Measurements from ENCODE around the gene NUDT17.
A peak's percentile ranks its signal among the peaks of the same experiment; 100 is the strongest.

The NUDT17 gene

GRCh38 chr1:145859491-145860023, 14.1 kb downstream of the NUDT17 start:
- no peak for TF ChIP-seq EZH2phosphoT487 (conservative IDR thresholded peaks at IDR 0.05; ENCODE audit: low read length)
- no peak for TF ChIP-seq CTCF (IDR thresholded peaks at IDR 0.05; ENCODE audit: insufficient read depth, low read length, poor library complexity, severe bottlenecking)
- peak overlapping the region; percentile 59 for H3K9ac ChIP-seq (ENCODE audit: low read length)
- H4K20me1 ChIP-seq (ENCODE audit: low read depth, low read length) = no peaks in the 10 kb centered on the region
- no peaks in the 10 kb centered on the region for H3K9me2 ChIP-seq (replicated peaks; ENCODE audit: insufficient read depth, low read length)
- 0 out of 2 replicates have a peak, but pooled peaks cover 5% of the 10 kb centered on the region for H3F3A ChIP-seq (ENCODE audit: insufficient read depth)
- peak overlapping the region; percentile 75 for H3K4me3 ChIP-seq (ENCODE audit: insufficient read depth, low read length, poor library complexity, severe bottlenecking)
- H3K27me3 ChIP-seq (ENCODE audit: low read length) = no peaks in the 10 kb centered on the region
- peak overlapping the region; percentile 61 for H3K4me2 ChIP-seq (ENCODE audit: low read depth, low read length, poor library complexity, severe bottlenecking)
- peak overlapping the region; percentile 10 for H3K27ac ChIP-seq (ENCODE audit: low read depth, low read length)
- no peaks in the 10 kb centered on the region for H3K36me3 ChIP-seq (ENCODE audit: low read length)
- peak overlapping the region; percentile 89 for H2AFZ ChIP-seq (ENCODE audit: low read depth, low read length, severe bottlenecking)
- no peaks in the 10 kb centered on the region for H3K9me3 ChIP-seq (ENCODE audit: insufficient read depth, low read length)
- no peaks in the 10 kb centered on the region for H3K79me2 ChIP-seq (ENCODE audit: insufficient read depth, low read length)

GRCh38 chr1:145863282-145864018, 18.0 kb downstream of the NUDT17 start:
- H4K20me1 ChIP-seq (ENCODE audit: low read depth, low read length) = no peaks in the 10 kb centered on the region
- H3K79me2 ChIP-seq (ENCODE audit: insufficient read depth, low read length) = no peaks in the 10 kb centered on the region
- H3K36me3 ChIP-seq (ENCODE audit: low read length) = no peaks in the 10 kb centered on the region
- no peaks in the 10 kb centered on the region for H3K27me3 ChIP-seq (ENCODE audit: low read length)
- H3K9me2 ChIP-seq (replicated peaks; ENCODE audit: insufficient read depth, low read length) = no peaks in the 10 kb centered on the region
- no peak overlapping the region for H3K4me2 ChIP-seq (ENCODE audit: low read depth, low read length, poor library complexity, severe bottlenecking)
- H3K9ac ChIP-seq (ENCODE audit: low read length) = no peak overlapping the region
- H3K4me3 ChIP-seq (ENCODE audit: insufficient read depth, low read length, poor library complexity, severe bottlenecking) = no peak overlapping the region
- no peak overlapping the region for H3K27ac ChIP-seq (ENCODE audit: low read depth, low read length)
- TF ChIP-seq CTCF (IDR thresholded peaks at IDR 0.05; ENCODE audit: insufficient read depth, low read length, poor library complexity, severe bottlenecking) (no peak), EZH2phosphoT487 (conservative IDR thresholded peaks at IDR 0.05; ENCODE audit: low read length) (no peak)
- H3F3A ChIP-seq (ENCODE audit: insufficient read depth) = 0 out of 2 replicates have a peak, but pooled peaks cover 5% of the 10 kb centered on the region
- no peak overlapping the region for H2AFZ ChIP-seq (ENCODE audit: low read depth, low read length, severe bottlenecking)
- no peaks in the 10 kb centered on the region for H3K9me3 ChIP-seq (ENCODE audit: insufficient read depth, low read length)

- Histone ChIP-seq H3K27ac (ENCODE audit: low read depth, low read length) (no peak overlapping the region), H3K9me2 (replicated peaks; ENCODE audit: insufficient read depth, low read length) (no peaks in the 10 kb centered on the region), H3K27me3 (ENCODE audit: low read length) (no peaks in the 10 kb centered on the region), H3K4me3 (ENCODE audit: insufficient read depth, low read length, poor library complexity, severe bottlenecking) (no peak overlapping the region), H3K9me3 (ENCODE audit: insufficient read depth, low read length) (no peaks in the 10 kb centered on the region), H3K4me2 (ENCODE audit: low read depth, low read length, poor library complexity, severe bottlenecking) (no peak overlapping the region), H3F3A (ENCODE audit: insufficient read depth) (no peaks in the 10 kb centered on the region), H3K79me2 (ENCODE audit: insufficient read depth, low read length) (no peaks in the 10 kb centered on the region), H2AFZ (ENCODE audit: low read depth, low read length, severe bottlenecking) (no peak overlapping the region), H3K9ac (ENCODE audit: low read length) (no peak overlapping the region), H4K20me1 (ENCODE audit: low read depth, low read length) (no peaks in the 10 kb centered on the region), H3K36me3 (ENCODE audit: low read length) (no peaks in the 10 kb centered on the region)
- no peak for TF ChIP-seq CTCF (IDR thresholded peaks at IDR 0.05; ENCODE audit: insufficient read depth, low read length, poor library complexity, severe bottlenecking)
- TF ChIP-seq EZH2phosphoT487 (conservative IDR thresholded peaks at IDR 0.05; ENCODE audit: low read length) = no peak
Observed at GRCh38 chr1:145868232-145868631, 22.8 kb downstream of the NUDT17 start.
